Activated naive CD8-positive, alpha-beta T cell treated with anti-CD3 and anti-CD28 coated beads, Interleukin-2, amount 10 ng/mL, durations not matched to agents 7 days and 5 days (primary cell): ENCODE data around the gene COLQ. TPM values are rescaled to one million over a fixed set of nuclear protein-coding genes. Genes with fewer than 3 reads are reported as not detected.
"Not testable (repeated sequence)": the region's sequence is repeated elsewhere in the genome, so short reads cannot be mapped to it uniquely, and the experiment has no call there.

Experiments used
- ATAC-seq: fragments of 150-1000 bp; cut with Tn5 transposase; one replicate; pipeline ENCODE4 v1.10.0; 2021; ENCODE audit warnings: low read depth, moderate library complexity
- POLR2A ChIA-PET: fragments of 350-600 bp; sonication (Branson Sonifier 250); formaldehyde crosslinking; loops from one replicate; lab custom pipeline; 2021; ENCODE audit warnings: antibody characterized with exemption; lab: Charles Lee
- DNase-seq: peaks from one replicate; pipeline ENCODE4 v3.0.0; 2021
- H3K27ac Mint-ChIP-seq: one replicate; pipeline ENCODE4 v1.8.0; 2022; ENCODE audit warnings: mild to moderate bottlenecking, mixed read lengths
- H3K27me3 Mint-ChIP-seq: one replicate; pipeline ENCODE4 v1.8.0; 2022; ENCODE audit warnings: mild to moderate bottlenecking, moderate library complexity, mixed read lengths
- H3K36me3 Mint-ChIP-seq: one replicate; pipeline ENCODE4 v1.8.0; 2021; ENCODE audit warnings: mild to moderate bottlenecking, mixed read lengths
- H3K4me1 Mint-ChIP-seq: one replicate; pipeline ENCODE4 v1.8.0; 2021; ENCODE audit warnings: mixed read lengths
- H3K4me3 Mint-ChIP-seq: one replicate; pipeline ENCODE4 v1.8.0; 2022; ENCODE audit warnings: mild to moderate bottlenecking, moderate library complexity, mixed read lengths
- H3K9me3 Mint-ChIP-seq: one replicate; pipeline ENCODE4 v1.8.0; 2021; ENCODE audit warnings: mixed read lengths
- total RNA-seq, 2 experiments: library from RNA; stranded (reverse); gene quantifications; one replicate each; pipeline ENCODE4 v1.2.3, GENCODE V29; 2021

Gene COLQ
- total RNA-seq, 2 experiments from 2014 or later: 3.5 to 4.1 TPM

DNA sequence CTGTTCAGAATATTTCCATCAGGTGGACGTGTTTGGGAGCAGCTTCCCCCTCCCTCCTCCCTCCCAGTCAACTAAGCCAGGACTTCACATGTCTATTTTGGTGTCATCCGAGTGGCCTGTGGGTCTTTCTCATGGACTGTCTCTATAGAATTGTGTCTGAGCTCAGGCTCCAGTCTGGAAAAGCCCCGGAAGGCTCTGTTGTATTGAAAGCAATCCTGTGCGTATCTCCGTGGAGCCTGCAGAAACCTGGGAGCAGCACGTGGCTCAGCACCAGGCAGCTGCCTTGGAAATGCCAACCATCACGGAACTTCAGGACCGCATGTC lies 25.2 kb downstream of the COLQ start:
- no peak for ATAC-seq
- DNase-seq: no peak
- Mint-ChIP-seq H3K4me3 (no peak overlapping the region), H3K27me3 (peaks cover 3% of the 10 kb centered on the region), H3K9me3 (peaks cover 2% of the 10 kb centered on the region), H3K27ac (no peak overlapping the region), H3K36me3 (peaks cover 1% of the 10 kb centered on the region), H3K4me1 (peaks cover 31% of the 10 kb centered on the region)
- POLR2A ChIA-PET: no interaction called here

DNA sequence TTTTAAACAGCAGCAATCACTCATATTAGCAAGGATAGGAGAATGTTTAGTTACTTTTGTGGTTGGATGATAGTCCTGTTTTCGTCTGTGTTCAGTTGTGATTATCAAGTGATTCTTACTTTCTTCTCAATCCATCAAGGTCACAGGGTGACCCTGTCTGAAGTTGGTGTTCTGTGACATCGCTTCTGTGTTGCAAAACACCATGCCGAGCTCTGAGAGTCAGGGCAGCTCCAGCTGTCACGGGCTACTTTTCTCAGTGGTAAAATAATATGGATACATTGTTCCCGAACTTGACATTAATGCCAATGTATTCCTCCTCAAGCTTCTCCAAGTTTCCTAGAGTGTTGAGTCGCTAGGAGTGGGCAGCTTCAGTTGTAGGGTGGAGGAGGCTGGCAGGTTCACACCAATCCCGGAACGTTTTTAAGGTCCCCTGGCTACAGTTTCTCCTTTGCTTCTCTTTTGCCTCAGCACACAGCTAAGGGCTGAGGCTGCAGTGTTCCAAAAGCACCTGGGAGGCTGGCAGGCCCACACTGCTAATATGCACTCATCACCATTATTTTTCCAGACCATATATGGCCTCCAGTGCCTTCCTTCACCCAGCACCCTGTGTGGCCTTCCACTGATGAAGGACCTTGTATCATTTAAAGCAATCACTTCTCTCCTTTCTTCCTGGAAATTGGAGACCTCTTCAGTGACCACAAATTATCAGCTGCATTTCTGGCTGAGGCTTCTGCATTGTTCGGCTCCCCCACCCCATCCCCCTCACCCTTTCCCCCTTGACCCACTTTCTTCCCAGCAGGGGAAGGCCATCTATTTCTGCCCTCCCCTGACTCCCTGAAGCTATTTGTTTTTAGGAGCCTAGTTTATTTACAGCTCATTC lies 25.8 kb downstream of the COLQ start:
- H3K4me3 Mint-ChIP-seq: no peak overlapping the region
- no peak for ATAC-seq
- no peak for DNase-seq

DNA sequence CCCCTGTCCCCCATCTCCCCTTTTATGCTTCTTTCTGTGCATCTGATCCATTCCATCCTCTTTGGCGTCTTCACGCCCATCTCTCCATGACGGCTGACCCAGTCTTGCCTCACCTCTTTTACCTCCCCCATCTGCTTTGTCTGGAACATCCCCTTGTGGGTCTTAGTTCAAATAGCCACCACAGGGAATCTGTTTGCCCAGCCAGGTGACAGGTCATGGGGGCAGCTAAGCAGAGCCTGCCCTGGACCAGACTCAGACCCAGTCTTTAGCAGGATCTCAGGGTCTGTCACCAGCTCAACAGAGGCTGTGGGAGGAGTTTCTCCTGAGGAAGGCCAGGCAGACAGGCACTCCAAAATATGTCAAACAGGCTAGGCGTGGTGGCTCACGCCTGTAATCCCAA lies 28.1 kb downstream of the COLQ start:
- Mint-ChIP-seq H3K27me3 (peaks cover 3% of the 10 kb centered on the region), H3K27ac (no peak overlapping the region), H3K9me3 (peaks cover 2% of the 10 kb centered on the region), H3K4me3 (no peak overlapping the region), H3K4me1 (peaks cover 21% of the 10 kb centered on the region), H3K36me3 (no peaks in the 10 kb centered on the region)
- DNase-seq (no peak), ATAC-seq (no peak)
- POLR2A ChIA-PET: no interaction called here

More for the DNA sequence above, 25.8 kb downstream of the COLQ start:
- Mint-ChIP-seq H3K36me3 (peaks cover 1% of the 10 kb centered on the region), H3K4me1 (peaks cover 29% of the 10 kb centered on the region), H3K27me3 (peaks cover 3% of the 10 kb centered on the region), H3K27ac (no peak overlapping the region), H3K9me3 (peaks cover 2% of the 10 kb centered on the region)
- POLR2A ChIA-PET: no interaction called here

DNA sequence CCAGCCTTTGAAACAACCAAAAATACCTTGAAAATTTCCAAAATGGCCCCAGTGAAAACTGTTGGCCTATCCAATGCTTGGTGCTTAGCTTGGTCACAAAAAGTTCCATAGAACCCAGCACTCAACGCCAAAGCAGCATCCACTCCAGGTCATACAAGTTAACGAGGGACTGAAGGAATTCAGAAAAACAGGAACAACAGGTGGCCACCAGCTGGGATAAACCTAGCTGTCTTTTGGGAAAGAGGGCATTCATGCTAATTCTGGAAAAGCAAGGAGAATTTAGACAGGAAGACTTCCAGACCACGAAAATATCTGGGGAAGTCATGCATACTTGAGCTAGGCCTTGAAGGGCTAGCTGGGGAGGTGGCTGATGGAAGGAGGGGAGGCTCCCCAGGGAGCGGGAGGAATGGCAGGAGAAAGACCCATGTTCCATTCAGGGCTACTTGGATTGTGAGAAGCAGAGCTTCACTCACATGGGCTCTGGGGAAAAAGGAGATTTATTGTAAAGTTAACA lies 28.6 kb downstream of the COLQ start:
- POLR2A ChIA-PET: no interaction called here
- ATAC-seq: no peak

DNA sequence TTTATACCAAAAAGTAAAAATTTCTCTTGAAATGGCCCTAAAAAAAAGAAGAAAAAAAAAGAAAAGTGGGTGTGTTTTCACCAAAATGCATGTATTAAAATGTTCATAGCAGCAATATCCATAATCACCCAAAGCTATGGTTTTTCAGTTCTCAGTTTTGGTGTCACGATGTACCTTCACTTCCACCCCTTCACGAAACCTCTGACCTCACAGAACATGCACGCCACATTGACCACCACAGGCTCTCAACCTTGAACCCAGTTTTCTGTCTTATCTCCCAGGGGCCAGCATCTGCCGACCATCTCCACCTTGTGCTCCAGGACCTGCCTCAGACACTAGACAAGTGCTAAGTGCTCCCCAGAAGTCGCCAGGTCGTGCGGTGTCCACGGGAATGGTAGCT lies 30.4 kb downstream of the COLQ start:
- Mint-ChIP-seq H3K4me3 (no peak overlapping the region), H3K27me3 (peaks cover 3% of the 10 kb centered on the region), H3K4me1 (peaks cover 8% of the 10 kb centered on the region), H3K27ac (no peak overlapping the region), H3K9me3 (peaks cover 2% of the 10 kb centered on the region), H3K36me3 (no peaks in the 10 kb centered on the region)
- DNase-seq (no peak), ATAC-seq (no peak)
- POLR2A ChIA-PET: no interaction called here

More for the DNA sequence above, 28.6 kb downstream of the COLQ start:
- H3K27me3 Mint-ChIP-seq: peaks cover 3% of the 10 kb centered on the region
- DNase-seq: no peak
- peaks cover 21% of the 10 kb centered on the region for H3K4me1 Mint-ChIP-seq
- H3K4me3 Mint-ChIP-seq: no peak overlapping the region
- no peaks in the 10 kb centered on the region for H3K36me3 Mint-ChIP-seq
- H3K9me3 Mint-ChIP-seq: peaks cover 2% of the 10 kb centered on the region
- H3K27ac Mint-ChIP-seq: no peak overlapping the region

DNA sequence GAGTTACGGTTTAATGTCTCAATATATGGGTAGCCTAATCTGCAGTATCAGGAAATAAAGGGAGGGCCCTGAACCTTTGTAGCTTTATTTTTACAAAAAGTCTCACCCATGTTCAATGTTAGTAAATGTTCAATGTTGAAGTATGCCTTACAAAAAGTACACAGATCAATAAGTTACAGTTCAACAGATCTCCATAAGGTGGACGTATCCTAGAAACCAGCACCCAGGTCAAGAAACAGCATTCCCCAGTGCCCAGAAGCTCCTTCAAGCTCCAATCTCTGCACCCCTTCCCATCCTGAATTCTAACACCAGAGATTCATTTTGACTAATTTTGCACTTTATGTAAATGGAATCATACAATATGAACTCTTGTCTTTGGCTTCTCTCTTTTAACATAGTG lies 31.3 kb downstream of the COLQ start:
- DNase-seq (no peak), ATAC-seq (no peak)
- Mint-ChIP-seq H3K4me3 (no peak overlapping the region), H3K4me1 (peaks cover 6% of the 10 kb centered on the region), H3K27me3 (peaks cover 3% of the 10 kb centered on the region), H3K27ac (no peak overlapping the region), H3K36me3 (peaks cover 2% of the 10 kb centered on the region), H3K9me3 (peaks cover 2% of the 10 kb centered on the region)
- POLR2A ChIA-PET: no interaction called here

DNA sequence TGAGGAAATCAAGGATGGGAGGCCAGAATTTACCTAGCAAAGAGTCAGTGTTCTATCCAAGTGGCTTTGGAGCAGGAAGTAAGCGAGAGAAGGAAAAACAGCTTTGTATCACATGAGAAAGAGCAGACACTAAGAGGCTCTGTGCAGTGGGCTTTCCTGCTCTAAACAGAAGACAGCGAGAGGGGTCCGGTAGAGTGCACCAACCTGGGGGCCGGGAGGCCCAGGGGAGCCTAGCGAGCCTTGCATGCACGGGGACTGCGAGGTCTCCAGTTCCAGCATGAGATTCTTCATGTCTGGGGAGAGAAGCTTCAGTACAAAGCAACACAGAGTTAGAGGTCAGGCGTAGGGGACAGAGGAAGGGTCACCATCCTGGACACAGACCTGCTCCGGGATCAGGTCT lies 33.5 kb downstream of the COLQ start:
- no peak overlapping the region for H3K4me3 Mint-ChIP-seq
- peaks cover 15% of the 10 kb centered on the region for H3K27me3 Mint-ChIP-seq
- H3K4me1 Mint-ChIP-seq: peaks cover 2% of the 10 kb centered on the region
- POLR2A ChIA-PET: no interaction called here
- ATAC-seq: no peak
- no peak for DNase-seq
- peaks cover 2% of the 10 kb centered on the region for H3K9me3 Mint-ChIP-seq
- peaks cover 4% of the 10 kb centered on the region for H3K36me3 Mint-ChIP-seq
- H3K27ac Mint-ChIP-seq: no peak overlapping the region

DNA sequence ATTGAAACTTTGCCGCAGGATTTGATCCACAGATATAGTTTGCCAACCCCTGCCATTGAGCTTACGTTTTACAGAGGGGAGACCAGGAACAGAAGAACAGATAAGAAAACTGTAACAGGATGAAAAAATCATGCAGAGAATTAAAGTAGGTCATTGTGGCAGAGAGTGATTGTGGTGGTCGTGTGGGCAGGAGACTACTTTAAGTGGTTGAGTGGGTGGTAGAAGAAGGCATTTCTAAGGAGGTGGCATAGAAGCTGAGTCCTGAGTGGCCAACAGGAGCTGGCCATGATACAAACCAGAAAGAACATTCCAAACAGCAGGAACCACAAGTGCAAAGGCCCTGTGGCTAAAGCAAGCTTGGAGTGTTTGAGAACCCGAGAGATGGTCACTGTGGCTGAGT lies 34.5 kb downstream of the COLQ start:
- DNase-seq (no peak), ATAC-seq (no peak)
- peaks cover 4% of the 10 kb centered on the region for H3K36me3 Mint-ChIP-seq
- H3K9me3 Mint-ChIP-seq: peaks cover 2% of the 10 kb centered on the region
- POLR2A ChIA-PET: no interaction called here
- no peak overlapping the region for H3K27ac Mint-ChIP-seq
- H3K27me3 Mint-ChIP-seq: peaks cover 23% of the 10 kb centered on the region
- H3K4me1 Mint-ChIP-seq: peaks cover 2% of the 10 kb centered on the region
- no peak overlapping the region for H3K4me3 Mint-ChIP-seq

DNA sequence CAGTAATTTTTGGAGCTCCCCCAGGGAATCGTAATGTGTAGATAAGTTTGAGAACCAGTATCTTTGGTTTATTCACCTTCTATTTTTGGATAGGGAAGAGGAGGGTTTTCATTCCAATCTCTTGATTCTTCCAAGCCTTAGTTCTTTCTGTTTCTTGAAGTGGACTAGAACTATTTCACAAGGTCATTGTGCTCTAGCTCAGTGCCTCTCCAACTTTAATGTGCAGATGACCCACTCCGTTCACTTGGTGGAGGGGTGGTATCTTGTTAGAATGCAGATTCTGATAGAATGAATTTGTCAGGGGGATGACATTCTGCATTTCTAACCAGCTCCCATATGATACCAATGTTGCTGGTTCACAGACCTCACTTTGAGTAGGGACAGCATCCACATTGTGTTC lies 35.5 kb downstream of the COLQ start:
- no peak overlapping the region for H3K27ac Mint-ChIP-seq
- peaks cover 2% of the 10 kb centered on the region for H3K9me3 Mint-ChIP-seq
- DNase-seq (no peak), ATAC-seq (no peak)
- peaks cover 2% of the 10 kb centered on the region for H3K4me1 Mint-ChIP-seq
- POLR2A ChIA-PET: no interaction called here
- H3K36me3 Mint-ChIP-seq: peaks cover 4% of the 10 kb centered on the region
- peaks cover 27% of the 10 kb centered on the region for H3K27me3 Mint-ChIP-seq
- H3K4me3 Mint-ChIP-seq: no peak overlapping the region

DNA sequence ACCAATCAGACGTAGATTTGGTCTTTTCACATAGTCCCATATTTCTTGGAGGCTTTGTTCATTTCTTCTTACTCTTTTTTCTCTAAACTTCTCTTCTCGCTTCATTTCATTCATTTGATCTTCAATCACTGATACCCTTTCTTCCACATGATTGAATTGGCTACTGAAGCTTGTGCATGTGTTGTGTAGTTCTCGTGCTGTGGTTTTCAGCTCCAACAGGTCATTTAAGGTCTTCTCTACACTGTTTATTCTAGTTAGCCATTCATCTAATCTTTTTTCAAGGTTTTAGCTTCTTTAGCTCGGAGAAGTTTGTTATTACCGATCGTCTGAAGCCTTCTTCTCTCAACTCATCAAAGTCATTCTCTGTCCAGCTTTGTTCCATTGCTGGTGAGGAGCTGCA lies 37.0 kb downstream of the COLQ start:
- DNase-seq, ATAC-seq, H3K4me1 Mint-ChIP-seq, H3K27ac Mint-ChIP-seq, H3K9me3 Mint-ChIP-seq, H3K36me3 Mint-ChIP-seq, H3K4me3 Mint-ChIP-seq, POLR2A ChIA-PET: not testable (repeated sequence)
- H3K27me3 Mint-ChIP-seq: peaks cover 29% of the 10 kb centered on the region

DNA sequence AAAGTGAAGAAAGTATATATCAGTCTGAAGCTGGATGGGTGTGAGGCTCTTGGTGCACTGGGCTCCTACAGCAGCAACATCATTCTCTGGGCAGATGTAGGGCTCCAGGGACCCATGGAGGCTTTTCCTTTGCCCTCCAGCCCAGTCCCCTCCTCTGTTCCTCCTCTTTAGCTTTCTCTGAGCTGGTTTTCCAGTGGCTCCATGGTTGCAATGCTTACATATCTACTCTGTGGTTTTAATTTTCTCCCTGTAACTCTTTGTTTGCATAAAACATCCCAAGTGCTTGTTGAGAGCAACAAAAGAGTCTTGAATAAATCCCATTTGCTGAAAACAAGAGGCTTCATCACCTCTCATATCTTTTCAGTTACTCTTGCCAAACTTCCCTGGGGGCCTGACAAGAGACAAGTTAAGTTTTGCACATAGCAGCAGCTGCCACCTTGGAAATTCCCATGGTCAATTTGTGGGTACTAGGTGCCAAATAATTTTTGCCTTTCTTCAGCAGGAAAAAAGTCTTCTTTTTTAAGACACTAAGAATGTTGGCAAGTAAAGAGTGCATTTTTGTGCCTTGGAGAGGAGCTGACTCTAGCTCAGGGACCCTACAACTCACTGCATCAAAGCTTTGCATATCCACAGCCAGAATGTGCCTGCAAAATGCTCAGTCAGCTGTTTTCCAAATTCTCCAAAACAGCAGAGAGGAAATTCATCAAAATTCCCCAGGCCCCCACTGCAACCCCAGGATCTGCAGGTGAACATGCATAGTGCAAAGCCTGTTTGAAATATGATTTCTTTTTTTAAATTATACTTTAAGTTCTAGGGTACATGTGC lies 41.9 kb downstream of the COLQ start:
- H3K36me3 Mint-ChIP-seq: peaks cover 3% of the 10 kb centered on the region
- DNase-seq: no peak
- H3K27me3 Mint-ChIP-seq: peaks cover 28% of the 10 kb centered on the region
- POLR2A ChIA-PET: no interaction called here
- no peak overlapping the region for H3K27ac Mint-ChIP-seq
- H3K4me1 Mint-ChIP-seq: no peaks in the 10 kb centered on the region
- H3K4me3 Mint-ChIP-seq: no peak overlapping the region
- ATAC-seq: no peak
- peaks cover 2% of the 10 kb centered on the region for H3K9me3 Mint-ChIP-seq

DNA sequence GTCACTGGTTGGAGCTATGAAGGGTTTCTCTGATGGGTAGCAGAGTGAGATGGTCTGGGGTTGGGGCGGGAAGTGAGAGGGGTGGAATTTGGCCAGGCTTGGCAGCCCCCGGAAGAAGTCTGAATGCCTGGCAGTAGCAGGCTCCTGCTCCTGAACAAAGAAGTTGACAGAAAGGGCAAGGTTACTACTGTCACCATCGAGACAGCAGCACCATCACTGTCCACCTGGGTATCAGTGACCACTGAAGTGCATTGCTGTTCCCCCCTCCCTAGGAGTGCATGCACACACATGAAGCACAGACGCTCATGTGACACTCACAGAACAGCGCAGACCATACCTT lies 42.9 kb downstream of the COLQ start:
- no peaks in the 10 kb centered on the region for H3K9me3 Mint-ChIP-seq
- no peak overlapping the region for H3K27ac Mint-ChIP-seq
- no peaks in the 10 kb centered on the region for H3K4me1 Mint-ChIP-seq
- POLR2A ChIA-PET: no interaction called here
- DNase-seq (no peak), ATAC-seq (no peak)
- H3K4me3 Mint-ChIP-seq: no peak overlapping the region
- peaks cover 22% of the 10 kb centered on the region for H3K27me3 Mint-ChIP-seq
- H3K36me3 Mint-ChIP-seq: no peaks in the 10 kb centered on the region

DNA sequence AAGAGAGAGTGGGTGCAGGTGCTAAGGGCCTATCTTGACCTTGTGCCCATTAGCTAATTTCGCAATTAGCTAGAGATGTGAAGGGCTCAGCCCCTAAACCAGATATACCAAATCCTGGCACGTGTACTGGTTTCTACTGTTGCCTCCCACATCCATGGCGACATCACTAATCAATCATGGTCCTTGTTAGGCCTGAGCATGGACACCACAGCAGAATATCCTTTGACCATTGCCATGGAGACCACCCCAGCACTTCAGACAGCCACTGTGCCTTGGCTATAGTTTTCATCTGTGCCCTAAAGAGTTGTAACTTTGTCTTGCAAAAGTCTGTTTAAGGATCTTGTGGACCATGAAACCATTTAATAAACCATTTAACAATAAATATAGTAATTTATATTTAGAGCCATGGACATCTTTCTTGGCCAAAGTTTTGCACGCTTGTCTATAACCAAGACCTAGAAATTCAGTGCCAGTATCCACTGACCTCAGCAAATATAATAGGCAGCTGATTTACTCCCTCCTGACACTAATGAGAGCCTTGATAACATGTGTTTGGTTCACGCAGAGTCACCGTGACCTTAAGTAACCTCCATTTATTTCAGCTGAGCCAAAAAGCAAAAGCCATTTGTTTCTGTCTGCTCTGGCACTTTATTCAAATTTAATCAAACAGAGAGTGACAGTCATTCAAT lies 43.4 kb downstream of the COLQ start:
- Mint-ChIP-seq H3K27ac (no peak overlapping the region), H3K4me3 (no peak overlapping the region), H3K27me3 (peaks cover 20% of the 10 kb centered on the region), H3K36me3 (no peaks in the 10 kb centered on the region), H3K4me1 (no peaks in the 10 kb centered on the region), H3K9me3 (no peaks in the 10 kb centered on the region)
- ATAC-seq (no peak), DNase-seq (no peak)
- POLR2A ChIA-PET: no interaction called here
